Globus pallidus (tissue), 1 donor: Measurements from ENCODE around the gene ZNF407.

Source experiments
- DNase-seq: peaks from one replicate; pipeline ENCODE4 v3.0.0-alpha.2; 2015; ENCODE audit warnings: low spot score

Gene ZNF407

DNA sequence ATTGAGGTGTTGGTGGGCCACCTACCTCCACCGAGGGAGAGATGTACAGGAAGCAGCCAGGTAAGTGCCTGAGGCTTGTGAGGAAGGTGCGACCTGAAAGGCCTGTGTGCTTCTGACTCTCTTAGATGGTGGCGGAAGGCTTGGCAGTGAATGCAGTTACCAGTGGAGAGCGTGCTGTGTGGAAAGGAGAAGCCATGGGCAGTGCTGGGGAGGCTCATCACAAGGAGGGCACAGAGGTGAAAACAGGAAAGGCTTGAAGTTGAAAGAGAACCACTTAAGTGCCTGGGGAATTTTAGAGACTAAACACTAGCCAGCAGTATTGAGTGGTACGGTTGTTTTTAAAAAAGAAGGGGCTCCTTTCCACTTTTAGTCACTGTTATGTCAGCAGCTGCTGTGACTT lies 130.9 kb downstream of the ZNF407 start:
- DNase-seq = no peak

GRCh38 chr18:74731097-74731496 lies 133.4 kb downstream of the ZNF407 start:
- no peak for DNase-seq

DNA sequence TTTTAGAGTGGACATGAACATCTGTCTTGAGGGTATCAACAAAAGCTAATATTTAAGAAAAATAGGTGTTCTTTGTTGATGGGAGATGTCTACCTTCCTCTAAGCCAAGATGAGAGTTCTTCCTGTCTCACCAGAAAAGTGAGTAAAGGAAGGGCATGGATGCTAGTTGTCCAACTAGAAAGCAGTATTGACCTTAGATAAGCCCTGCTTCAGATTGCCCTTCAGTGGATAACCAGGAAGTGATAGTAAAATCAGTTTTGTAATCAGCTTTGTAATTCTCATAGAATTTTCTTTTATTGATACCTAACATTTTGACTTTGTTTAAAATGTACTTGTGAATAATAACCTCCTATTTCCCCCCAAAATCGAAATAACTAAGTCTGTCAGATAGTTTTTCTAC lies 134.7 kb downstream of the ZNF407 start:
- no peak for DNase-seq

- DNase-seq = no peak
Observed at GRCh38 chr18:74733598-74733997, 135.9 kb downstream of the ZNF407 start.

- DNase-seq = no peak
Observed at GRCh38 chr18:74734013-74734444, 136.4 kb downstream of the ZNF407 start.

DNA sequence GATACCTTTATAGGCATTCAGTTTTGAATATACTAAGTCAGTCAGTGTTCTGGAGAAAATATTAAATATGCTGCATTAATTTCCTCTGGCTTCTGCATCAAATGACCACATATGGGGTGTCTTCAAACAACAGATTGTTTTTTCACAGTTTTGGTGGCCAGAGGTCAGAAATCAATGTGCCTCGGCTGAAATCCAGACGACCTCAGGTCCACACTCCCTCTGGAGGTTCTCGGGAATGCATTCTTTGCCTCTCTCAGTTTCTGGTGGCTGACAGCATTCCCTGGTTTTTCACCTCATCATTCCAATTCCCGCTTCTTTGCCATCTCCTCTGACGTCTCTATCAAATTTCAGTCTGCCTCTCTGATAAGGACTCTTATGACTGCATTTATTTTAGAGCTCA lies 142.3 kb downstream of the ZNF407 start:
- DNase-seq = no peak

GRCh38 chr18:74742573-74743243 lies 145.0 kb downstream of the ZNF407 start:
- DNase-seq = no peak

GRCh38 chr18:74745633-74746403 lies 148.1 kb downstream of the ZNF407 start:
- DNase-seq = no peak

- no peak for DNase-seq
Observed at GRCh38 chr18:74748809-74749208, 151.1 kb downstream of the ZNF407 start.

- DNase-seq = no peak
Observed at GRCh38 chr18:74758995-74759394, 161.3 kb downstream of the ZNF407 start.

GRCh38 chr18:74760026-74760425 lies 162.4 kb downstream of the ZNF407 start:
- no peak for DNase-seq

GRCh38 chr18:74760436-74760835 lies 162.8 kb downstream of the ZNF407 start:
- DNase-seq = no peak

DNA sequence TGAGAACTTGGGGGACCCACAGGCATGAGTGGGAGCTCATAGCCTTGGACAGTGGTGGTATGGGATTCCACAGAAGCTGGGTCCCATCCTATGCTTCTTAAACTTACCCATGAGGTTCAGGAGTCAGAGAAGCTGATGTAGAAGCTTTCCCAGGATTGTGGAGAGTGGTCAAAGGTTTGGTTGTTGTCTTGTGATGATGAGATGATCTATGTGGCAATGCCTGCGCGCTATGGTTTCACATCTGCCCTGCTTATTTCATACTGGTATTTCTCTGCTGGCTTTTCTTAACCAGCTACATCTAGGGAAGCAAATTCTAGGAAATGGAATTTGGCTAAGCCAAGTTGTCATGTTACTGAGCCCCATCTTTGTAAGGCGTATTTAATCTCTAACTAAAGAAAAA lies 168.6 kb downstream of the ZNF407 start:
- no peak for DNase-seq

DNA sequence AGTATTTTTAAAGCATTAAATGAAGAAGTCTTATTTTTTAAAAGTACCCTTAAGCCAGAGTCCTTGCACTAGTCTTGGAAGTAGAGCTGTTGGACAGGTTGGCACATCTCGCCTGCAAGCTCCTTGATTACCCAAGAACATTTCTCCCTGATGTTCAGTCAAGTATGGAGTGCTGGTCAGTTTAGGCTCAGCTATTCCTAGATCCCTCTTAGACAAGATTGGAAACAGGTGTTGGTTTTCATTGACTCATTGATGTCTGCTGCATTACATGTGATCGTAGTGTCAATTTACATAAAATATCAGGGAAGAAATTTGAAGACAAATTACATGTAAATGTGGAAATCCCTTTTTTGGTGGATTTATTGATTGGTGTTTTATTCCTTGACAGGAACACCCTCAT lies 170.4 kb downstream of the ZNF407 start:
- no peak for DNase-seq

- DNase-seq = no peak
Observed at GRCh38 chr18:74773171-74773624, 175.5 kb downstream of the ZNF407 start.

GRCh38 chr18:74774486-74774885 lies 176.8 kb downstream of the ZNF407 start:
- DNase-seq = no peak

DNA sequence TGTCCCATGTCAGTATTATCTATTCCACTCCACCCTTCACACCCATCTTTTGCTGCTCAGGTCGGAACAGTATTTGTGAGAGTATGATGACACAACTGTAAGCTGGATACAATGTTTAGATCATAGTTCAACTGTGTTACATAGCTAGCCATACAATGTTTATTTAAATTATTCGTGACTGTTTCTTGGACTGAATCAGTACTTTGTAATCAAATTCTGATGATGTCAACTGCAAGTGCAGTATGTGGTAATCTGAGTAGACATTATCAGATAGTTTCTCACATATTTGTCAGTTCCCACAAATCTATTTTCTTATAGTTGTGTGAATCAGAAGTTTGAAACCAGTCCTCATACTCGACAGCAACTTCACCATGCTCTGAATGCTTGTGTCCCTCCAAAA lies 177.6 kb downstream of the ZNF407 start:
- DNase-seq = no peak

- no peak for DNase-seq
Observed at GRCh38 chr18:74778191-74778847, 180.6 kb downstream of the ZNF407 start.

- DNase-seq = no peak
Observed at GRCh38 chr18:74784752-74785151, 187.1 kb downstream of the ZNF407 start.

DNA sequence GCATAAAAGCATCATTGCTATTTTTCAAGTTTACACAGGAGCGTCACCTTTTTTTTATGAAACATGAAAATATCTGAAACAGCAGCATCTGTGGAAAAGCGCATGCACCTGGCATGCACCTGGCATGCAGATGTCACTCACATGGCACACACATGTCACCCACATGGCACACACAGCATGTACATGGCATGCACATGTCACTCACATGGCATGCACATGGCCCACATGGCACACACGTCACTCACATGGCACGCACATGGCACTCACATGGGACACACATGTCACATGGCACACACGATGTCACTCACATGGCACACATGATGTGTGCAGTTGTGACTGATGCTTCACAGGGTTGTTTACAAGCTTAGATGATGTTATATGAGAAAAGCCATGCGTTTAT lies 188.0 kb downstream of the ZNF407 start:
- DNase-seq = no peak

DNA sequence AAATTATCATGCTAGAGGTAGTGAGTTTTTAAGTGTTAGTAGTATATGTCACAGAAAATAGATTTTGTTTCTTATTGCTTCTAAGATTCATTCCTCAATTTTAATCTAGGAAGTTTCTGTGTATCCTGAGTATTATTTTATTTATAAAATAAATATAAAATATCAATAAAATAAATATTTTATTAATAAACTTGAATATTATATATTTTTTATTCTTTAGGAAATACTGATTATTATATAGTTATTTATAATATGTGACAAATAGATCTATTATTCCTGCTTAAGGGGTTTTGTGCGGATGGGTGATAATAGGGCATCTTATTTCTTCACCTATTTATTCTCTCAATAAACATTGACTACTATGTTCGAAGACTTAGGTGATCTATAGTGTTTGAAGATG lies 191.0 kb downstream of the ZNF407 start:
- DNase-seq = no peak

DNA sequence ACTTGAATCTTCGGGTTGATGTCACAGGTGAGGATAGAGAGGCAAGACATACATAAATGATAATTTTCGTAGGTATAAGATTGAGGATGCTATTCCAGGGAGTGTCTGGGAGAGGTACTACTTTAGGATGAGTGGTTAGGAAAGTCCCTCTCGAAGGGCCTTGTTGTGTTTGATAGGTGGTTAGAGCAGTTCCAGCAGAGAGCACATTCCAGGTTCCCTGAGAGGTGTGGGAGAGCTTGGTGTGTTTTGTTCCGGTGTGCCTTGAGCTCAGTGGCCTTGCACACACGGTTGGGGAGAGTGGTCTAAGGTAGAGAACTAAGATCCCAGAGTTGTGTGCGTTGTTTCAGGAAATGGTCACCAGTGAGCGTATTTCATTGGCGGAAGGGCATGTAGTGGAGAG lies 191.4 kb downstream of the ZNF407 start:
- no peak for DNase-seq

DNA sequence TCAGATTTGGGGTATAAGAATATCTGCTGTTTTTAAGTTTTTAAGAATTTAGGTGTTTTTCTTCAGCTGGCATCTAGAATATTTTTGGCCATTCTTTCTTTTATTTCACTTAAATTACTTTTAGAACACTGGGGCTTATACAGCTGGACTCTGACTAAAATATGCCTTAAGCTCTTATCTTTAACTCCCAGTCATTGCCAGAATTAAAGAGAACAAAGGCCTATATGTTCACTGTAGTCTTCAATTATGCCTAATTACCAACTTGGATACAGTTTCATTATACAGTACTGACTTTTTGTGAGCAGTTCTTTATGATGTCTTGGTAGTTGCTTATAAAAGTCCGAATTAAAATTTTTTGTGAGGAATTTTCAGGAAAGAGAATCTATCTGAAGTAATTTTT lies 192.8 kb downstream of the ZNF407 start:
- DNase-seq = no peak
